Astrocyte (in vitro differentiated cells and primary cell): ENCODE results near the gene PPP2R2D. TPM values are rescaled to one million over a fixed set of nuclear protein-coding genes. Genes with fewer than 3 reads are reported as not detected.

ENCODE experiments used
- DNase-seq: peaks from one replicate; pipeline ENCODE4 v3.0.0-alpha.2; 2010; ENCODE audit warnings: low read depth
- FAIRE-seq: peaks from 2 replicates; lab custom pipeline; 2011; peaks lifted over from hg19 to GRCh38; lab: Jason Lieb, UNC
- H2AFZ ChIP-seq: 2 replicates; pipeline ENCODE4 v1.6.0; 2012; ENCODE audit warnings: low read depth, low read length, inconsistent platforms
- H3K27ac ChIP-seq: 2 replicates; pipeline ENCODE4 v1.5.1; 2011; ENCODE audit warnings: low read depth, low read length, inconsistent platforms
- H3K27me3 ChIP-seq: 2 replicates; pipeline ENCODE4 v1.6.0; 2011; ENCODE audit warnings: low read length, inconsistent platforms; ENCODE audit not compliant: insufficient read depth
- H3K36me3 ChIP-seq: 2 replicates; pipeline ENCODE4 v1.5.1; 2011; ENCODE audit warnings: low read length, inconsistent platforms; ENCODE audit not compliant: insufficient read depth
- H3K4me1 ChIP-seq: 2 replicates; pipeline ENCODE4 v1.5.1; 2011; ENCODE audit warnings: low read length, inconsistent platforms; ENCODE audit not compliant: insufficient read depth
- H3K4me2 ChIP-seq: 2 replicates; pipeline ENCODE4 v1.6.0; 2012; ENCODE audit warnings: low read length, inconsistent platforms
- H3K4me3 ChIP-seq: 2 replicates; pipeline ENCODE4 v1.5.1; 2011; ENCODE audit warnings: low read depth, mild to moderate bottlenecking, low read length, inconsistent platforms; ENCODE audit not compliant: insufficient read depth
- H3K79me2 ChIP-seq: 2 replicates; pipeline ENCODE4 v1.6.0; 2012; ENCODE audit warnings: mild to moderate bottlenecking, low read length, inconsistent platforms; ENCODE audit not compliant: insufficient read depth
- H3K9ac ChIP-seq: 2 replicates; pipeline ENCODE4 v1.6.0; 2012; ENCODE audit warnings: mild to moderate bottlenecking, low read length, inconsistent platforms
- H3K9me3 ChIP-seq: 2 replicates; pipeline ENCODE4 v1.5.1; 2012; ENCODE audit warnings: low read depth, mild to moderate bottlenecking, low read length, inconsistent platforms; ENCODE audit not compliant: insufficient read depth
- H4K20me1 ChIP-seq: 2 replicates; pipeline ENCODE4 v1.6.0; 2012; ENCODE audit warnings: low read length, inconsistent platforms; ENCODE audit not compliant: insufficient read depth
- H3K27ac Mint-ChIP-seq: one replicate; pipeline ENCODE4 v1.8.0; 2021; ENCODE audit warnings: mild to moderate bottlenecking, mixed read lengths; ENCODE audit not compliant: unreplicated experiment
- H3K27me3 Mint-ChIP-seq: one replicate; pipeline ENCODE4 v1.8.0; 2021; ENCODE audit warnings: low read depth, mixed read lengths; ENCODE audit not compliant: unreplicated experiment
- H3K36me3 Mint-ChIP-seq: one replicate; pipeline ENCODE4 v1.8.0; 2021; ENCODE audit warnings: low read depth, mixed read lengths; ENCODE audit not compliant: unreplicated experiment
- H3K4me1 Mint-ChIP-seq: one replicate; pipeline ENCODE4 v1.8.0; 2021; ENCODE audit warnings: low read depth, mixed read lengths; ENCODE audit not compliant: unreplicated experiment
- H3K4me3 Mint-ChIP-seq: one replicate; pipeline ENCODE4 v1.8.0; 2021; ENCODE audit warnings: mild to moderate bottlenecking, moderate library complexity, mixed read lengths; ENCODE audit not compliant: unreplicated experiment
- H3K9me3 Mint-ChIP-seq: one replicate; pipeline ENCODE4 v1.8.0; 2021; ENCODE audit warnings: mild to moderate bottlenecking, mixed read lengths; ENCODE audit not compliant: unreplicated experiment
- CTCF ChIP-seq: IDR thresholded peaks from 2 replicates; pipeline ENCODE4 v1.5.1; 2011; ENCODE audit warnings: low read depth, mild to moderate bottlenecking, inconsistent platforms, low read length, moderate library complexity; ENCODE audit not compliant: insufficient read depth
- EZH2 ChIP-seq: IDR thresholded peaks from 2 replicates; pipeline ENCODE4 v1.6.1; 2012; ENCODE audit warnings: mild to moderate bottlenecking, low read length, inconsistent platforms; ENCODE audit not compliant: insufficient read depth
- total RNA-seq: library from RNA; stranded (reverse); gene quantifications from 2 replicates; pipeline ENCODE4 v1.2.1, GENCODE V29; 2021

The PPP2R2D gene
- total RNA-seq, 1 donor from 2014 or later: 32.5 TPM

- no peak overlapping the region for H3K27ac Mint-ChIP-seq
- H3K9me3 ChIP-seq: no peaks in the 10 kb centered on the region
- H3K9me3 Mint-ChIP-seq: peaks cover 3% of the 10 kb centered on the region
- no peak overlapping the region for H2AFZ ChIP-seq
- H3K4me1 Mint-ChIP-seq: peaks cover 5% of the 10 kb centered on the region
- no peak overlapping the region for H3K27ac ChIP-seq
- H3K36me3 Mint-ChIP-seq: no peaks in the 10 kb centered on the region
- no peak overlapping the region for H3K4me3 Mint-ChIP-seq
- no peak for TF ChIP-seq CTCF
- TF ChIP-seq EZH2: no peak
- no peak overlapping the region for H3K4me2 ChIP-seq
- H3K27me3 Mint-ChIP-seq: peaks cover 7% of the 10 kb centered on the region
- no peak overlapping the region for H3K9ac ChIP-seq
- no peak for DNase-seq
- no peaks in the 10 kb centered on the region for H3K79me2 ChIP-seq
- H3K4me3 ChIP-seq: no peak overlapping the region
- no peaks in the 10 kb centered on the region for H3K4me1 ChIP-seq
- H3K27me3 ChIP-seq: no peaks in the 10 kb centered on the region
- no peak for FAIRE-seq
- no peaks in the 10 kb centered on the region for H3K36me3 ChIP-seq
- no peaks in the 10 kb centered on the region for H4K20me1 ChIP-seq
These were observed 29.2 kb upstream of the PPP2R2D start for GRCh38 chr10:131871673-131872005.

DNA sequence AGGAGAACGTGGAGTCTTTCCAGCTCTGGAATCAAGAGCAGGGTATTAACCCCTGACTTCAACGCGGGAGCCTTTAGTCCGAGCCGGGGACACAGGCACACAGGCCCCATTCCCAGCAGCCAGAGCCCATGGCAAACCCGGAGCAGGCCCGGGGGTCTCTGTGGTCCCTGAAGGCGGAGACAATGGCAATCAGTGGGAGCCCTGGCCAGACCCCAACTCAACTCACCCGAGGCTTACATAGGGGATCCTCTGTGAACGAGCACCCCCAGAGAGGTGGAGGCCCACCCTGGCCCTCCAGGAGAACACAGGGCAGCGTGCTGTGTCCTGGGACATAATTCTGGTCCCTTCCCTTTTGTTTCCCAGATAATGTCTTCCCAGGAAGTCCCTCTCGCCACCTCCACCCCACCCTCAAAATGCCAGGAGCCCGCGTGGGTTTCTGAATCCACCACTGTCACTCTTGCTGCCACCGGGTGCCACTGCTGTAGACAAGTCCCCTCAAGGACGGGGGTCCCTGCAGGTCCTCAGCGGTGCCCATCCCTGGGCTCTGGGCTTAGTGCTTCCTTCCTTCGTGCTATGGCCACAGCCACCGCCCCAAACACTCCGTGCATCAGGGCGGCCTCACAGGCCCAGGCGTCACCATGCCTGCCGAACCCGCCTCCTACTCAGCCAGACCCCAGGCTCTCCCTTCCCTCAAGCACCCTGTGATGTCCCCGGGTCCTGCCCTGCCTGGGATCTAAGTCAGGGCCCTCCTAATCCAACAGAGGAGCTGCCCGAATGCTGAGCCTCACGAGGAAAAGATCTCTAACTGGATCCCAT, 28.6 kb upstream of the PPP2R2D start:
- Mint-ChIP-seq H3K27me3 (peaks cover 7% of the 10 kb centered on the region), H3K27ac (no peak overlapping the region), H3K4me1 (peaks cover 5% of the 10 kb centered on the region), H3K4me3 (no peak overlapping the region), H3K9me3 (peaks cover 3% of the 10 kb centered on the region), H3K36me3 (no peaks in the 10 kb centered on the region)
- H3K9me3 ChIP-seq: no peaks in the 10 kb centered on the region
- no peaks in the 10 kb centered on the region for H3K36me3 ChIP-seq
- FAIRE-seq: no peak
- DNase-seq: no peak
- TF ChIP-seq CTCF (no peak), EZH2 (no peak)
- no peak overlapping the region for H3K4me3 ChIP-seq
- no peak overlapping the region for H3K4me2 ChIP-seq
- no peaks in the 10 kb centered on the region for H3K27me3 ChIP-seq
- H3K4me1 ChIP-seq: no peaks in the 10 kb centered on the region
- no peaks in the 10 kb centered on the region for H3K79me2 ChIP-seq
- H4K20me1 ChIP-seq: no peaks in the 10 kb centered on the region
- no peak overlapping the region for H2AFZ ChIP-seq
- H3K9ac ChIP-seq: no peak overlapping the region
- H3K27ac ChIP-seq: no peak overlapping the region

GRCh38 chr10:131872827-131873375, 27.9 kb upstream of the PPP2R2D start:
- TF ChIP-seq EZH2 (no peak), CTCF (no peak)
- no peak overlapping the region for H2AFZ ChIP-seq
- no peak overlapping the region for H3K4me2 ChIP-seq
- no peaks in the 10 kb centered on the region for H3K9me3 ChIP-seq
- DNase-seq (no peak), FAIRE-seq (no peak)
- no peak overlapping the region for H3K4me3 ChIP-seq
- Mint-ChIP-seq H3K27me3 (peaks cover 8% of the 10 kb centered on the region), H3K36me3 (no peaks in the 10 kb centered on the region), H3K4me1 (peaks cover 5% of the 10 kb centered on the region), H3K4me3 (no peak overlapping the region), H3K9me3 (peaks cover 3% of the 10 kb centered on the region), H3K27ac (no peak overlapping the region)
- H3K27ac ChIP-seq: no peak overlapping the region
- H3K79me2 ChIP-seq: no peaks in the 10 kb centered on the region
- H3K27me3 ChIP-seq: peaks cover under 1% of the 10 kb centered on the region
- no peaks in the 10 kb centered on the region for H3K36me3 ChIP-seq
- H4K20me1 ChIP-seq: no peaks in the 10 kb centered on the region
- H3K9ac ChIP-seq: no peak overlapping the region
- H3K4me1 ChIP-seq: no peaks in the 10 kb centered on the region
